MCF 10A (cell line): ENCODE measurements around the gene DCLK1. TPM values are rescaled to one million over a fixed set of nuclear protein-coding genes. Genes with fewer than 3 reads are reported as not detected.
"Not testable (repeated sequence)": the region's sequence is repeated elsewhere in the genome, so short reads cannot be mapped to it uniquely, and the experiment has no call there.

Source experiments
- BruUV-seq: library from RNA; stranded (reverse); fragments of 400-500 nt; replicated peaks from 2 replicates; lab custom pipeline; 2021; lab: Mats Ljungman, UMichigan
- CTCF ChIA-PET: fragments of 300-600 bp; sonication (Branson Sonifier 250); formaldehyde crosslinking; extraction: SDS; loops from one replicate; lab custom pipeline; 2021; ENCODE audit warnings: antibody characterized with exemption, inconsistent platforms; lab: Yijun Ruan, JAX
- POLR2A ChIA-PET: fragments of 300-600, 350-650 bp; sonication (Branson Sonifier 250); formaldehyde crosslinking; extraction: SDS; loops from one replicate; lab custom pipeline; 2020; ENCODE audit warnings: antibody characterized with exemption, inconsistent platforms; lab: Yijun Ruan, JAX
- DNase-seq: peaks from one replicate; pipeline ENCODE4 v3.0.0-alpha.2; 2018; ENCODE audit not compliant: unreplicated experiment
- H3K27ac Mint-ChIP-seq: one replicate; pipeline ENCODE4 v1.8.0; 2022; ENCODE audit warnings: mild to moderate bottlenecking, low read depth, mixed read lengths; ENCODE audit not compliant: unreplicated experiment
- H3K27me3 Mint-ChIP-seq: one replicate; pipeline ENCODE4 v1.8.0; 2022; ENCODE audit warnings: mixed read lengths; ENCODE audit not compliant: insufficient read depth, unreplicated experiment
- H3K36me3 Mint-ChIP-seq: one replicate; pipeline ENCODE4 v1.8.0; 2022; ENCODE audit warnings: mild to moderate bottlenecking, moderate library complexity, mixed read lengths; ENCODE audit not compliant: insufficient read depth, unreplicated experiment
- H3K4me1 Mint-ChIP-seq: one replicate; pipeline ENCODE4 v1.8.0; 2022; ENCODE audit warnings: mixed read lengths; ENCODE audit not compliant: insufficient read depth, unreplicated experiment
- H3K4me3 Mint-ChIP-seq: one replicate; pipeline ENCODE4 v1.8.0; 2022; ENCODE audit warnings: mild to moderate bottlenecking, moderate library complexity, mixed read lengths; ENCODE audit not compliant: unreplicated experiment
- H3K9me3 Mint-ChIP-seq: one replicate; pipeline ENCODE4 v1.8.0; 2022; ENCODE audit warnings: mixed read lengths; ENCODE audit not compliant: unreplicated experiment
- intact Hi-C: fragments of 100-400 bp; cut with micrococcal nuclease; formaldehyde crosslinking; loops from 2 replicates; pipeline ENCODE4 v1.14.1; 2022
- total RNA-seq: library from RNA; stranded (reverse); gene quantifications from 2 replicates; pipeline ENCODE4 v1.2.3, GENCODE V29; 2022
- TF ChIP-seq, protein P1 (sequence below): fragments of 200-600 bp; IDR thresholded peaks from one replicate; pipeline ENCODE4 v1.8.0; 2022; ENCODE audit warnings: antibody characterized with exemption, mild to moderate bottlenecking; ENCODE audit not compliant: unreplicated experiment

The DCLK1 gene
- total RNA-seq, 1 experiment from 2014 or later = 0.44 TPM

DNA sequence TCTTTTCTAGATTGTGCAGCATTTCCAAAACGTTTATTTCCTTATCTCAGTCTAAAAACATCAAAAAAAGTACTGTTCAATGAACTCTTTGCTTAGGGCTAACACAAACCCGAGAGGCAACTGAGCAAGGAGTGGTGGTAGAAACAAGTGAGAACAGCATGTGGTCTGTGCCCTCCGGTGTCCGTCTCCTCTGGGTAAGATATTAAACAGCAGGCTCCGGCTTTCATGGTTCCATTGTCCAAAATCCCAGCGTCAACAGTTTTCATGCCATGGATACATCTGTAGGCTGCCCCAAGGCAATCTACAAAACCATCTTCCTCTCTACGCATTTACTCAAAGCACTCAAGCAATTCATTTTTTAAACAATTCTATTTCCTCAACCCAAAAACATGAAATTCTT lies 22.8 kb downstream of the DCLK1 start:
- no peaks in the 10 kb centered on the region for H3K27me3 Mint-ChIP-seq
- CTCF ChIA-PET = interaction anchor here (0.6 to 0.7 kb wide), 2 partner anchors 24 to 392 kb away, joined by 3 to 5 read pairs; no protein-coding TSS in a partner anchor
- no peak for DNase-seq
- H3K4me1 Mint-ChIP-seq = no peaks in the 10 kb centered on the region
- no peak overlapping the region for H3K4me3 Mint-ChIP-seq
- H3K27ac Mint-ChIP-seq = no peak overlapping the region
- POLR2A ChIA-PET = interaction anchor here (0.6 to 0.8 kb wide), 3 partner anchors 8 to 1665 kb away, joined by 3 to 6 read pairs (median 3); no protein-coding TSS in a partner anchor
- no peaks in the 10 kb centered on the region for H3K36me3 Mint-ChIP-seq
- TF ChIP-seq, protein P1, sequence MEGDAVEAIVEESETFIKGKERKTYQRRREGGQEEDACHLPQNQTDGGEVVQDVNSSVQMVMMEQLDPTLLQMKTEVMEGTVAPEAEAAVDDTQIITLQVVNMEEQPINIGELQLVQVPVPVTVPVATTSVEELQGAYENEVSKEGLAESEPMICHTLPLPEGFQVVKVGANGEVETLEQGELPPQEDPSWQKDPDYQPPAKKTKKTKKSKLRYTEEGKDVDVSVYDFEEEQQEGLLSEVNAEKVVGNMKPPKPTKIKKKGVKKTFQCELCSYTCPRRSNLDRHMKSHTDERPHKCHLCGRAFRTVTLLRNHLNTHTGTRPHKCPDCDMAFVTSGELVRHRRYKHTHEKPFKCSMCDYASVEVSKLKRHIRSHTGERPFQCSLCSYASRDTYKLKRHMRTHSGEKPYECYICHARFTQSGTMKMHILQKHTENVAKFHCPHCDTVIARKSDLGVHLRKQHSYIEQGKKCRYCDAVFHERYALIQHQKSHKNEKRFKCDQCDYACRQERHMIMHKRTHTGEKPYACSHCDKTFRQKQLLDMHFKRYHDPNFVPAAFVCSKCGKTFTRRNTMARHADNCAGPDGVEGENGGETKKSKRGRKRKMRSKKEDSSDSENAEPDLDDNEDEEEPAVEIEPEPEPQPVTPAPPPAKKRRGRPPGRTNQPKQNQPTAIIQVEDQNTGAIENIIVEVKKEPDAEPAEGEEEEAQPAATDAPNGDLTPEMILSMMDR = no peak
- no TSS peak for BruUV-seq
- intact Hi-C loops = no loop called here
- H3K9me3 Mint-ChIP-seq = no peaks in the 10 kb centered on the region

- DNase-seq = no peak
- POLR2A ChIA-PET = interaction anchor here (0.6 to 0.8 kb wide), 2 partner anchors 9 to 126 kb away, joined by 3 read pairs; no protein-coding TSS in a partner anchor
- Mint-ChIP-seq H3K4me3 (no peak overlapping the region), H3K27ac (no peak overlapping the region), H3K4me1 (no peaks in the 10 kb centered on the region), H3K36me3 (no peaks in the 10 kb centered on the region), H3K9me3 (no peaks in the 10 kb centered on the region), H3K27me3 (no peaks in the 10 kb centered on the region)
- no TSS peak for BruUV-seq
- CTCF ChIA-PET = interaction anchor here (0.9 to 1.4 kb wide), 2 partner anchors 9 to 168 kb away, joined by 3 to 7 read pairs; no protein-coding TSS in a partner anchor
- TF ChIP-seq, protein P1 = no peak
- intact Hi-C loops = no loop called here
Measured at GRCh38 chr13:36107521-36107920, 23.7 kb downstream of the DCLK1 start.

DNA sequence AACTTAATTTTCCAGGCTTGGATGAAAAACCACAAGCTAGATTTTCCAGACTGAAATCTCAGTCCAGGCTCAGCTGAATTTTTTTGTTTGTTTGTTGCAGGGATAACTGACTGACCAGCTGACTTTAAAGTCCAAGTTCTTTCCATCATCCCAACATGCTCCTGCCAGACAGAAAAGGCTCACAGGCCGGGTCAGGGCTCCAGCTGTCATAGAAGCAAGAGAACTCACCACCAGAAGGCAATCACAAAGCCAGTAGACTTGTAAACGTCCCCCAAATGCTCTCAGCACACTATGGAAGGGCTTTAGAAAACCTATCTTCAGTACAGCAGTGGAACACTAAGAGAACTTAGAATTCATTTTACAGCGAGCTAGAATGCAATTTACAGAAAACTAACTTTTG lies 25.5 kb downstream of the DCLK1 start:
- Mint-ChIP-seq H3K9me3 (no peaks in the 10 kb centered on the region), H3K27ac (no peak overlapping the region), H3K27me3 (no peaks in the 10 kb centered on the region), H3K36me3 (no peaks in the 10 kb centered on the region), H3K4me1 (no peaks in the 10 kb centered on the region), H3K4me3 (no peak overlapping the region)
- DNase-seq = no peak
- intact Hi-C loops = no loop called here
- POLR2A ChIA-PET = interaction anchor here (0.5 kb wide), 1 partner anchor 20 kb away, joined by 3 read pairs; no protein-coding TSS in a partner anchor
- BruUV-seq = no TSS peak
- CTCF ChIA-PET = interaction anchor here (0.6 to 0.7 kb wide), 2 partner anchors 13 to 527 kb away, joined by 3 read pairs; no protein-coding TSS in a partner anchor
- TF ChIP-seq, protein P1 = no peak

DNA sequence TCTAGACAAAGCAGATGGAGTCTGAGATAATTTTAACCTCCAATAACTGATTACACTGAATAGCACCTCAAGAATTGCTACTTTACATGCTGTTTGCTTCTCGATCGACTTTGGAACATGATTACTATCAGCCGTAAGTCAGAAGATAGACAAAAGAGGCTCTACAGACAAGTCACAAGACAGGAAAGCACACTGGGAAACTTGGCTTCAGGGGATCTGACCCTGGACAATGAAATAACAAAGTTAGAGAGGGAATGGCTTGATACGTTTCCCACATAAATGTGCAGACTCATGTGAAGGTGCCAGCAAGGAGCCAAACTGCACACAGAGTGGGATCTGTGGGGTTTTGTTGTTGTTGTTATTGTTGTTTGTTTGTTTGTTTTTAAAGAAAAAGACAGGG lies 28.5 kb downstream of the DCLK1 start:
- H3K9me3 Mint-ChIP-seq = no peaks in the 10 kb centered on the region
- ChIA-PET POLR2A (no interaction called here), CTCF (interaction anchor here (0.7 kb wide), 1 partner anchor 60 kb away, joined by 3 read pairs; no protein-coding TSS in a partner anchor)
- no peaks in the 10 kb centered on the region for H3K27me3 Mint-ChIP-seq
- no peak for DNase-seq
- no peak overlapping the region for H3K27ac Mint-ChIP-seq
- no peaks in the 10 kb centered on the region for H3K36me3 Mint-ChIP-seq
- H3K4me3 Mint-ChIP-seq = no peak overlapping the region
- intact Hi-C loops = no loop called here
- TF ChIP-seq, protein P1 = no peak
- BruUV-seq = no TSS peak
- no peaks in the 10 kb centered on the region for H3K4me1 Mint-ChIP-seq

DNA sequence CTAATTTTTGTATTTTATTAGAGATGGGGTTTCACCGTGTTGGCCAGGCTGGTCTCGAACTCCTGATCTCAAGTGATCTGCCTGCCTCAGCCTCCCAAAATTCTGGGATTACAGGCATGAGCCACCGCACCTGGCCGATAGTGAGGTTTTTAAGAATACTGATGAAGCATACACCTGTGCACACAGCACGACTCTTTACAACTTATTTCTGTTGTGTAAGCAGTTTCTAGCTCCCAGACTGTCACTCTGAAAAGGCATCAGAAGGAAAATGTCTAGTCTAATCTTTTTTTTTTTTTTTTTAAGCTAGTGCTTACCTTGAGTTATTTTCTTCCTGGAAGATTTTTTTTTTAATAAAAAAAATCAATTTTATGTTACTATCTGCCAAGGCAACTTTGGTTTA lies 29.3 kb downstream of the DCLK1 start:
- intact Hi-C loops = not testable (repeated sequence)

More for the DNA sequence above, 29.3 kb downstream of the DCLK1 start:
- H3K27ac Mint-ChIP-seq, H3K4me1 Mint-ChIP-seq, POLR2A ChIA-PET, H3K9me3 Mint-ChIP-seq, DNase-seq, BruUV-seq, H3K36me3 Mint-ChIP-seq, H3K27me3 Mint-ChIP-seq, H3K4me3 Mint-ChIP-seq: not testable (repeated sequence)
- CTCF ChIA-PET = interaction anchor here (0.6 kb wide), 1 partner anchor 123 kb away, joined by 4 read pairs; no protein-coding TSS in a partner anchor
